Gastrocnemius medialis (tissue), 4 donors: ENCODE measurements around the gene MAP3K7. TPM values are rescaled to one million over a fixed set of nuclear protein-coding genes. Genes with fewer than 3 reads are reported as not detected.

ENCODE experiments used
- ATAC-seq, 2 donors: fragments of 150-250 bp; one replicate each; pipeline ENCODE4 v1.9.1; 2016
- DNase-seq, 2 donors: peaks; one replicate each; pipeline ENCODE4 v3.0.0-alpha.2; 2019
- H3K27ac ChIP-seq, 4 donors: fragments of 200-600 bp; sonication (generic); 1 replicate in 1 of 4; 2 replicates in 3 of 4; pipeline ENCODE4 v1.5.1; 2016 to 2018; ENCODE audit warnings: mild to moderate bottlenecking in 2 of 4, moderate library complexity in 1 of 4
- H3K27me3 ChIP-seq, 3 donors: fragments of 200-600 bp; sonication (generic) in 2 of 3; 1 replicate in 1 of 3; 2 replicates in 2 of 3; pipeline versions ENCODE4 v1.5.1 to v1.6.0; 2016 to 2019; ENCODE audit warnings: mild to moderate bottlenecking in 1 of 3, moderate library complexity in 1 of 3
- H3K36me3 ChIP-seq, 2 donors: fragments of 200-600 bp; sonication (generic) in 1 of 2; one replicate each; pipeline ENCODE4 v1.5.1; 2017 to 2018
- H3K4me1 ChIP-seq, 2 donors: fragments of 200-600 bp; sonication (generic) in 1 of 2; one replicate each; pipeline ENCODE4 v1.5.1; 2016 to 2017; ENCODE audit warnings: mild to moderate bottlenecking in 2 of 2
- H3K4me3 ChIP-seq, 4 donors: fragments of 200-600 bp; sonication (generic) in 3 of 4; 1 replicate in 1 of 4; 2 replicates in 3 of 4; pipeline ENCODE4 v1.5.1; 2016 to 2019; ENCODE audit warnings: mild to moderate bottlenecking in 2 of 4
- H3K9me3 ChIP-seq, 3 donors: fragments of 200-600 bp; sonication (generic) in 2 of 3; 1 replicate in 1 of 3; 2 replicates in 2 of 3; pipeline ENCODE4 v1.5.1; 2016 to 2019
- POLR2A ChIP-seq, 2 donors: fragments of 450-650 bp; IDR thresholded peaks; one replicate each; pipeline ENCODE4 v1.6.1; 2017; ENCODE audit warnings: antibody characterized with exemption in 2 of 2, mild to moderate bottlenecking in 2 of 2, moderate library complexity in 2 of 2
- in situ Hi-C, 4 donors: fragments of 200-750 bp; cut with MboI; loops; one replicate each; pipeline versions ENCODE4 v1.15.0 to v1.8.0; 2017; ENCODE audit warnings: low sequenced_read_pairs in 4 of 4
- intact Hi-C: fragments of 100-400 bp; cut with DNase I; formaldehyde crosslinking; loops from one replicate; pipeline ENCODE4 v1.15.1; 2023; ENCODE audit warnings: low total_unique reads
- total RNA-seq, 4 donors: library from RNA; depleted of rRNA; stranded (reverse); fragments of >200 nt; gene quantifications; one replicate each; pipeline versions ENCODE4 v1.1.0 to v1.2.3, GENCODE V29; 2016
- TF ChIP-seq, protein P1 (sequence below), 5 experiments: fragments of 450-650 bp in 3 of 5; fragments of 200-600 bp in 2 of 5; sonication (generic) in 2 of 5; IDR thresholded peaks in 4 of 5; conservative IDR thresholded peaks in 1 of 5; 1 replicate in 4 of 5; 2 replicates in 1 of 5; pipeline ENCODE4 v1.5.1; 2016 to 2019; ENCODE audit warnings: antibody characterized with exemption in 5 of 5, mild to moderate bottlenecking in 3 of 5, moderate library complexity in 3 of 5

MAP3K7 gene
- total RNA-seq, 4 donors from 2014 or later: 16.6 to 27.2 (median 18.9) TPM

- TF ChIP-seq, protein P1, sequence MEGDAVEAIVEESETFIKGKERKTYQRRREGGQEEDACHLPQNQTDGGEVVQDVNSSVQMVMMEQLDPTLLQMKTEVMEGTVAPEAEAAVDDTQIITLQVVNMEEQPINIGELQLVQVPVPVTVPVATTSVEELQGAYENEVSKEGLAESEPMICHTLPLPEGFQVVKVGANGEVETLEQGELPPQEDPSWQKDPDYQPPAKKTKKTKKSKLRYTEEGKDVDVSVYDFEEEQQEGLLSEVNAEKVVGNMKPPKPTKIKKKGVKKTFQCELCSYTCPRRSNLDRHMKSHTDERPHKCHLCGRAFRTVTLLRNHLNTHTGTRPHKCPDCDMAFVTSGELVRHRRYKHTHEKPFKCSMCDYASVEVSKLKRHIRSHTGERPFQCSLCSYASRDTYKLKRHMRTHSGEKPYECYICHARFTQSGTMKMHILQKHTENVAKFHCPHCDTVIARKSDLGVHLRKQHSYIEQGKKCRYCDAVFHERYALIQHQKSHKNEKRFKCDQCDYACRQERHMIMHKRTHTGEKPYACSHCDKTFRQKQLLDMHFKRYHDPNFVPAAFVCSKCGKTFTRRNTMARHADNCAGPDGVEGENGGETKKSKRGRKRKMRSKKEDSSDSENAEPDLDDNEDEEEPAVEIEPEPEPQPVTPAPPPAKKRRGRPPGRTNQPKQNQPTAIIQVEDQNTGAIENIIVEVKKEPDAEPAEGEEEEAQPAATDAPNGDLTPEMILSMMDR (IDR thresholded peaks at IDR 0.05 in 4 of 5, conservative IDR thresholded peaks at IDR 0.05 in 1 of 5): no peak
- TF ChIP-seq POLR2A (IDR thresholded peaks at IDR 0.05): no peak
- Histone ChIP-seq H3K9me3 (no peaks in the 10 kb centered on the region), H3K4me3 (no peak overlapping the region), H3K36me3 (no peaks in the 10 kb centered on the region), H3K4me1 (no peaks in the 10 kb centered on the region), H3K27me3 (peaks cover 0 to 5% (median 0%) of the 10 kb centered on the region in 3 donors), H3K27ac (no peak overlapping the region)
- intact Hi-C loops (no loop called here), in situ Hi-C loops (no loop called here)
- ATAC-seq (no peak), DNase-seq (no peak)
These were observed 19.0 kb upstream of the MAP3K7 start for GRCh38 chr6:90605749-90606340.

- Histone ChIP-seq H3K9me3 (no peaks in the 10 kb centered on the region), H3K4me3 (no peak overlapping the region), H3K4me1 (no peaks in the 10 kb centered on the region), H3K36me3 (no peaks in the 10 kb centered on the region), H3K27ac (peak overlapping the region in 1 of 4 donors; percentile 22), H3K27me3 (no peaks in the 10 kb centered on the region)
- in situ Hi-C loops: no loop called here
- ATAC-seq (no peak), DNase-seq (no peak)
- intact Hi-C loops: no loop called here
- TF ChIP-seq, protein P1 (IDR thresholded peaks at IDR 0.05 in 4 of 5, conservative IDR thresholded peaks at IDR 0.05 in 1 of 5): no peak
- no peak for TF ChIP-seq POLR2A (IDR thresholded peaks at IDR 0.05)
These were observed 17.7 kb upstream of the MAP3K7 start for GRCh38 chr6:90604546-90604945.

DNA sequence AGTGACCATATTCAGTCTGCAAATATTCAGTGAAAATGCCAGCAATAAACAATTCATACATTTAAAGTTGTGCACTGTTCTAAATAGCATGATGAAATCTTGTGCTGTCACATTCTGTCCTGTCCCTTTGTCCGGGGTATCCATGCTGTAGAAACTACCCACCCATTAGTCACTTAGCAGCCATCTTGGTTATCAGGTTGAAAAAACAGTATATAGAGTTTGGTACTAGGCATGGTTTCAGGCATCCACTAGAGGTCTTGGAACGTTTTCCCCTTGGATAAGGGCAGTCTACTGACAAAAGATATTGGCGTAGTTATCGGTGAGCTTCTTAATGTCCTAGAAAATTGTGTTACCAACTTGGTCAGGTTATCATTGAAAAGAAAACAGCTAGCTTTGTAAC lies 12.3 kb upstream of the MAP3K7 start:
- Histone ChIP-seq H3K9me3 (no peaks in the 10 kb centered on the region), H3K36me3 (no peaks in the 10 kb centered on the region), H3K27me3 (no peaks in the 10 kb centered on the region), H3K4me1 (no peaks in the 10 kb centered on the region), H3K27ac (no peak overlapping the region), H3K4me3 (no peak overlapping the region)
- TF ChIP-seq POLR2A (IDR thresholded peaks at IDR 0.05): no peak
- TF ChIP-seq, protein P1 (IDR thresholded peaks at IDR 0.05 in 4 of 5, conservative IDR thresholded peaks at IDR 0.05 in 1 of 5): no peak
- intact Hi-C loops: no loop called here
- DNase-seq (no peak), ATAC-seq (no peak)
- in situ Hi-C loops: loop anchor here in 1 of 4 donors (25.0 kb wide), 1 partner anchor 1637 kb away; the partner anchor contains the start of gene RNGTT

- no peaks in the 10 kb centered on the region for H3K27me3 ChIP-seq
- H3K27ac ChIP-seq: no peak overlapping the region
- no peaks in the 10 kb centered on the region for H3K36me3 ChIP-seq
- no peaks in the 10 kb centered on the region for H3K4me1 ChIP-seq
- no peaks in the 10 kb centered on the region for H3K9me3 ChIP-seq
- no peak for ATAC-seq
- DNase-seq: no peak
- in situ Hi-C loops: loop anchor here in 1 of 4 donors (25.0 kb wide), 1 partner anchor 1636 kb away; the partner anchor contains the start of gene RNGTT
- TF ChIP-seq POLR2A (IDR thresholded peaks at IDR 0.05): no peak
- TF ChIP-seq, protein P1 (IDR thresholded peaks at IDR 0.05 in 4 of 5, conservative IDR thresholded peaks at IDR 0.05 in 1 of 5): no peak
- no peak overlapping the region for H3K4me3 ChIP-seq
- intact Hi-C loops: no loop called here
These were observed 11.5 kb upstream of the MAP3K7 start for GRCh38 chr6:90598192-90598951.
